Peyer's patch (tissue), 4 donors: ENCODE data around the gene UBQLN3. TPM values are rescaled to one million over a fixed set of nuclear protein-coding genes. Genes with fewer than 3 reads are reported as not detected.
A peak's percentile ranks its signal among the peaks of the same experiment; 100 is the strongest.

Experiments used
- DNase-seq, 3 donors: peaks; one replicate each; pipeline ENCODE4 v3.0.0-alpha.2; 2017 to 2019
- H3K27ac ChIP-seq, 4 donors: fragments of 200-600 bp; sonication (generic); one replicate each; pipeline ENCODE4 v1.5.1; 2016 to 2019
- H3K27me3 ChIP-seq, 2 donors: fragments of 200-600 bp; sonication (generic); one replicate each; pipeline ENCODE4 v1.5.1; 2019
- H3K36me3 ChIP-seq, 3 donors: fragments of 200-600 bp; sonication (generic); one replicate each; pipeline ENCODE4 v1.5.1; 2016 to 2019
- H3K4me1 ChIP-seq, 4 donors: fragments of 200-600 bp; sonication (generic); one replicate each; pipeline ENCODE4 v1.5.1; 2016 to 2019
- H3K4me3 ChIP-seq, 4 donors: fragments of 200-600 bp; sonication (generic); 1 replicate in 3 of 4; 2 replicates in 1 of 4; pipeline ENCODE4 v1.5.1; 2016 to 2019; ENCODE audit warnings: mild to moderate bottlenecking in 1 of 4
- H3K9me3 ChIP-seq, 4 donors: fragments of 200-600 bp; sonication (generic); one replicate each; pipeline ENCODE4 v1.5.1; 2016 to 2019; ENCODE audit warnings: mild to moderate bottlenecking in 1 of 4
- CTCF ChIP-seq, 6 experiments: fragments of 450-650 bp in 4 of 6; fragments of 200-600 bp in 2 of 6; sonication (generic) in 1 of 6; IDR thresholded peaks; one replicate each; pipeline ENCODE4 v1.5.1; 2017 to 2019; ENCODE audit warnings: antibody characterized with exemption in 6 of 6, mild to moderate bottlenecking in 3 of 6, moderate library complexity in 1 of 6
- POLR2A ChIP-seq, 2 donors: fragments of 450-650 bp; IDR thresholded peaks; one replicate each; pipeline ENCODE4 v1.5.1; 2017; ENCODE audit warnings: antibody characterized with exemption in 2 of 2, mild to moderate bottlenecking in 2 of 2, moderate library complexity in 2 of 2
- total RNA-seq, 4 donors: library from RNA; depleted of rRNA; stranded (reverse); fragments of >200 nt; gene quantifications; one replicate each; pipeline ENCODE4 v1.1.0, GENCODE V29; 2016

Gene UBQLN3
- total RNA-seq, 4 donors from 2014 or later, result 0.53 to 5.8 TPM; not detected in 2

GRCh38 chr11:5476186-5476819 lies 33.5 kb downstream of the UBQLN3 start:
- TF ChIP-seq POLR2A (IDR thresholded peaks at IDR 0.05) (no peak), CTCF (IDR thresholded peaks at IDR 0.05) (peak; percentile 23 to 75 (median 66))
- Histone ChIP-seq H3K9me3 (no peaks in the 10 kb centered on the region), H3K36me3 (no peaks in the 10 kb centered on the region), H3K4me1 (no peaks in the 10 kb centered on the region), H3K27ac (no peak overlapping the region), H3K4me3 (no peak overlapping the region), H3K27me3 (no peaks in the 10 kb centered on the region)
- DNase-seq, result peak in 2 of 3 donors; percentile 17 to 61

- no peak overlapping the region for H3K27ac ChIP-seq
- no peaks in the 10 kb centered on the region for H3K9me3 ChIP-seq
These were observed 35.8 kb downstream of the UBQLN3 start for GRCh38 chr11:5473921-5474320.

GRCh38 chr11:5467527-5467926 lies 42.2 kb downstream of the UBQLN3 start:
- Histone ChIP-seq H3K4me1 (no peaks in the 10 kb centered on the region), H3K9me3 (no peaks in the 10 kb centered on the region), H3K36me3 (no peaks in the 10 kb centered on the region), H3K27me3 (no peaks in the 10 kb centered on the region), H3K27ac (no peak overlapping the region), H3K4me3 (no peak overlapping the region)
- DNase-seq, result no peak
- TF ChIP-seq POLR2A (IDR thresholded peaks at IDR 0.05) (no peak), CTCF (IDR thresholded peaks at IDR 0.05) (no peak)

More at GRCh38 chr11:5473921-5474320, 35.8 kb downstream of the UBQLN3 start:
- no peak overlapping the region for H3K4me3 ChIP-seq
- H3K4me1 ChIP-seq, result no peaks in the 10 kb centered on the region
- no peaks in the 10 kb centered on the region for H3K36me3 ChIP-seq
- TF ChIP-seq POLR2A (IDR thresholded peaks at IDR 0.05) (no peak), CTCF (IDR thresholded peaks at IDR 0.05) (no peak)
- H3K27me3 ChIP-seq, result no peaks in the 10 kb centered on the region
- no peak for DNase-seq

GRCh38 chr11:5460983-5461621 lies 48.7 kb downstream of the UBQLN3 start:
- DNase-seq, result no peak
- Histone ChIP-seq H3K27me3 (no peaks in the 10 kb centered on the region), H3K27ac (no peak overlapping the region), H3K36me3 (no peaks in the 10 kb centered on the region), H3K4me1 (no peaks in the 10 kb centered on the region), H3K9me3 (no peaks in the 10 kb centered on the region), H3K4me3 (no peak overlapping the region)
- no peak for TF ChIP-seq CTCF (IDR thresholded peaks at IDR 0.05)
- TF ChIP-seq POLR2A (IDR thresholded peaks at IDR 0.05), result no peak

Other genes starting within 250 kb of the UBQLN3 start
- not detected for gene HBE1, start 240.0 kb downstream of the UBQLN3 start, total RNA-seq
- not detected for gene OR51B4, start 208.0 kb downstream of the UBQLN3 start, total RNA-seq
- not detected for gene OR51B2, start 185.7 kb downstream of the UBQLN3 start, total RNA-seq
- not detected for gene OR51B5, start 166.4 kb downstream of the UBQLN3 start, total RNA-seq
- gene OR51B6, start 158.4 kb downstream of the UBQLN3 start, total RNA-seq, result not detected
- not detected for gene OR51M1, start 126.1 kb downstream of the UBQLN3 start, total RNA-seq
- gene OR51Q1, start 87.8 kb downstream of the UBQLN3 start, total RNA-seq, result not detected
- gene OR51I1, start 68.4 kb downstream of the UBQLN3 start, total RNA-seq, result not detected
- gene OR51I2, start 60.6 kb downstream of the UBQLN3 start, total RNA-seq, result not detected
- not detected for gene OR52D1, start 21.3 kb downstream of the UBQLN3 start, total RNA-seq
- under 1 TPM in 1 of 4 donors, not detected in 3; 0.80 TPM for gene UBQLNL, start 6.7 kb upstream of the UBQLN3 start, total RNA-seq
- not detected for gene OR52H1, start 38.6 kb upstream of the UBQLN3 start, total RNA-seq
- not detected for gene OR52B6, start 70.9 kb upstream of the UBQLN3 start, total RNA-seq
- 1 to 10 TPM in 3 of 4 donors, under 1 TPM in 1; 0.53 to 3.3 (median 1.3) TPM for gene TRIM6, start 86.7 kb upstream of the UBQLN3 start, total RNA-seq
- gene TRIM34, start 115.0 kb upstream of the UBQLN3 start, total RNA-seq, result 10 to 100 TPM in 3 of 4 donors, 1 to 10 TPM in 1; 6.7 to 14.9 (median 11.0) TPM
- 10 to 100 TPM in 3 of 4 donors, 1 to 10 TPM in 1; 8.1 to 55.3 (median 21.3) TPM for gene TRIM5, start 175.1 kb upstream of the UBQLN3 start, total RNA-seq
- gene TRIM22, start 179.8 kb upstream of the UBQLN3 start, total RNA-seq, result 100 to 1,000 TPM in 1 of 4 donors, 10 to 100 TPM in 3; 23.9 to 309 (median 34.3) TPM
- not detected for gene OR56B1, start 226.5 kb upstream of the UBQLN3 start, total RNA-seq
- not detected for gene OR52N4, start 244.3 kb upstream of the UBQLN3 start, total RNA-seq